C4-2B (cell line): ENCODE data around the gene GRHL1.

Experiments used
- CTCF ChIP-seq: fragments of 450-650 bp; conservative IDR thresholded peaks from 2 replicates; pipeline ENCODE4 v1.5.1; 2017; ENCODE audit warnings: mild to moderate bottlenecking
- ZFX ChIP-seq: fragments of 450-650 bp; IDR thresholded peaks from 2 replicates; pipeline ENCODE4 v1.6.1; 2017

GRCh38 chr2:9944330-9944758 is 7.1 kb upstream of the GRHL1 start:
- TF ChIP-seq CTCF (no peak), ZFX (no peak)
